Activated CD8-positive, alpha-beta T cell treated with anti-CD3 and anti-CD28 coated beads for 36 hours (primary cell): ENCODE results near the gene ZNF541. TPM values are rescaled to one million over a fixed set of nuclear protein-coding genes. Genes with fewer than 3 reads are reported as not detected.

ENCODE experiments used
- ATAC-seq: fragments of 200-7000 bp; cut with Tn5 transposase; one replicate; pipeline ENCODE4 v1.10.0; 2021; ENCODE audit warnings: mild to moderate bottlenecking, moderate library complexity
- CTCF ChIA-PET: fragments of 350-600 bp; sonication (Branson Sonifier 250); formaldehyde crosslinking; loops from one replicate; lab custom pipeline; 2021; ENCODE audit warnings: antibody characterized with exemption; lab: Charles Lee
- POLR2A ChIA-PET: fragments of 350-600 bp; sonication (Branson Sonifier 250); formaldehyde crosslinking; loops from one replicate; lab custom pipeline; 2021; ENCODE audit warnings: antibody characterized with exemption; lab: Charles Lee
- DNase-seq: peaks from one replicate; pipeline ENCODE4 v3.0.0-alpha.2; 2020
- H3K27ac Mint-ChIP-seq: one replicate; pipeline ENCODE4 v1.8.0; 2021; ENCODE audit warnings: mild to moderate bottlenecking, mixed read lengths
- H3K27me3 Mint-ChIP-seq: one replicate; pipeline ENCODE4 v1.8.0; 2021; ENCODE audit warnings: mixed read lengths
- H3K36me3 Mint-ChIP-seq: one replicate; pipeline ENCODE4 v1.8.0; 2021; ENCODE audit warnings: low read depth, mixed read lengths
- H3K4me1 Mint-ChIP-seq: one replicate; pipeline ENCODE4 v1.8.0; 2021; ENCODE audit warnings: low read depth, mixed read lengths
- H3K4me3 Mint-ChIP-seq: one replicate; pipeline ENCODE4 v1.8.0; 2021; ENCODE audit warnings: mild to moderate bottlenecking, moderate library complexity, mixed read lengths
- H3K9me3 Mint-ChIP-seq: one replicate; pipeline ENCODE4 v1.8.0; 2021; ENCODE audit warnings: mixed read lengths
- CTCF ChIP-seq: fragments of 200-600 bp; IDR thresholded peaks from one replicate; pipeline ENCODE4 v1.8.0; 2022; ENCODE audit warnings: antibody characterized with exemption, mild to moderate bottlenecking
- intact Hi-C: fragments of 100-400 bp; cut with micrococcal nuclease; formaldehyde crosslinking; loops from one replicate; pipeline ENCODE4 v1.10.0; 2022
- total RNA-seq, 2 experiments: library from RNA; stranded (reverse); gene quantifications; one replicate each; pipeline ENCODE4 v1.2.3, GENCODE V29; 2021

Gene ZNF541
- total RNA-seq, 2 experiments from 2014 or later = 0.29 to 0.41 TPM

- intact Hi-C loops = no loop called here
- Mint-ChIP-seq H3K27me3 (no peaks in the 10 kb centered on the region), H3K36me3 (peaks cover 3% of the 10 kb centered on the region), H3K9me3 (no peaks in the 10 kb centered on the region), H3K4me3 (peak overlapping the region; percentile 79), H3K4me1 (peaks cover 28% of the 10 kb centered on the region), H3K27ac (peak overlapping the region; percentile 75)
- POLR2A ChIA-PET = interaction anchor here (0.6 to 1.6 kb wide), 8 partner anchors 8 to 175 kb away, joined by 3 to 6 read pairs (median 4); partner anchors contain the start of gene KPTN
- TF ChIP-seq CTCF = peak; percentile 27
- ATAC-seq = peak; percentile 92
- CTCF ChIA-PET = interaction anchor here (1.4 to 1.9 kb wide), 2 partner anchors 8 to 171 kb away, joined by 3 to 4 read pairs; no protein-coding TSS in a partner anchor
- DNase-seq = peak; percentile 95
Observed at GRCh38 chr19:47608074-47608918, 35.3 kb upstream of the ZNF541 start.

- peaks cover 3% of the 10 kb centered on the region for H3K36me3 Mint-ChIP-seq
- no peak for DNase-seq
- no peaks in the 10 kb centered on the region for H3K27me3 Mint-ChIP-seq
- ATAC-seq = no peak
- no peaks in the 10 kb centered on the region for H3K9me3 Mint-ChIP-seq
- H3K4me1 Mint-ChIP-seq = peaks cover 27% of the 10 kb centered on the region
- ChIA-PET CTCF (interaction anchor here (1.4 to 1.9 kb wide), 2 partner anchors 9 to 171 kb away, joined by 3 to 4 read pairs; no protein-coding TSS in a partner anchor), POLR2A (interaction anchor here (0.6 to 1.6 kb wide), 5 partner anchors 8 to 175 kb away, joined by 3 to 6 read pairs (median 4); partner anchors contain the start of gene KPTN)
- no peak for TF ChIP-seq CTCF
- intact Hi-C loops = no loop called here
- peak overlapping the region; percentile 75 for H3K27ac Mint-ChIP-seq
- H3K4me3 Mint-ChIP-seq = peak overlapping the region; percentile 79
Observed at GRCh38 chr19:47607564-47608073, 34.7 kb upstream of the ZNF541 start.

- no peak overlapping the region for H3K4me3 Mint-ChIP-seq
- intact Hi-C loops = loop anchor here (5.0 kb wide), 1 partner anchor 87 kb away; the partner anchor contains the start of gene NAPA
- no peaks in the 10 kb centered on the region for H3K27me3 Mint-ChIP-seq
- H3K27ac Mint-ChIP-seq = no peak overlapping the region
- peaks cover 3% of the 10 kb centered on the region for H3K36me3 Mint-ChIP-seq
- no peak for ATAC-seq
- ChIA-PET POLR2A (no interaction called here), CTCF (no interaction called here)
- no peak for TF ChIP-seq CTCF
- peaks cover 23% of the 10 kb centered on the region for H3K4me1 Mint-ChIP-seq
- H3K9me3 Mint-ChIP-seq = no peaks in the 10 kb centered on the region
- peak; percentile 34 for DNase-seq
Observed at GRCh38 chr19:47603706-47604565, 31.0 kb upstream of the ZNF541 start.

GRCh38 chr19:47601180-47601904 is 28.4 kb upstream of the ZNF541 start:
- Mint-ChIP-seq H3K27ac (peak overlapping the region; percentile 76), H3K36me3 (no peaks in the 10 kb centered on the region), H3K27me3 (no peaks in the 10 kb centered on the region), H3K4me1 (peaks cover 24% of the 10 kb centered on the region), H3K4me3 (peak overlapping the region; percentile 86), H3K9me3 (no peaks in the 10 kb centered on the region)
- intact Hi-C loops = loop anchor here (5.0 kb wide), 1 partner anchor 84 kb away; the partner anchor contains the start of gene NAPA
- no peak for ATAC-seq
- POLR2A ChIA-PET = interaction anchor here (0.9 to 4.6 kb wide), 12 partner anchors 7 to 171 kb away, joined by 3 to 34 read pairs (median 3); partner anchors contain the start of genes KPTN and NAPA
- no peak for TF ChIP-seq CTCF
- peak; percentile 27 for DNase-seq
- CTCF ChIA-PET = interaction anchor here (0.6 to 2.2 kb wide), 5 partner anchors 9 to 165 kb away, joined by 3 to 11 read pairs (median 4); partner anchors contain the start of gene NAPA
